CD4-positive, alpha-beta T cell (primary cell): ENCODE measurements around the gene PUM2. TPM values are rescaled to one million over a fixed set of nuclear protein-coding genes. Genes with fewer than 3 reads are reported as not detected.
A peak's percentile ranks its signal among the peaks of the same experiment; 100 is the strongest.
"Not testable (repeated sequence)": the region's sequence is repeated elsewhere in the genome, so short reads cannot be mapped to it uniquely, and the experiment has no call there.

ENCODE experiments used
- ATAC-seq: fragments of 200-7000 bp; cut with Tn5 transposase; one replicate; pipeline ENCODE4 v1.10.0; 2022; ENCODE audit warnings: mild to moderate bottlenecking; ENCODE audit not compliant: poor library complexity
- CTCF ChIA-PET: fragments of 350-600 bp; sonication (Branson Sonifier 250); formaldehyde crosslinking; loops from one replicate; lab custom pipeline; 2021; ENCODE audit warnings: antibody characterized with exemption, inconsistent platforms; lab: Charles Lee
- POLR2A ChIA-PET: fragments of 350-600 bp; sonication (Branson Sonifier 250); formaldehyde crosslinking; loops from one replicate; lab custom pipeline; 2021; ENCODE audit warnings: antibody characterized with exemption, inconsistent platforms; lab: Charles Lee
- DNase-seq, 14 experiments: peaks; one replicate each; pipeline ENCODE4 v3.0.0-alpha.2; 2013 to 2020; ENCODE audit warnings: mixed read lengths in 2 of 14
- H3K27ac ChIP-seq, 2 donors: one replicate each; pipeline versions ENCODE4 v1.5.1 to v1.7.0; 2013; ENCODE audit warnings: low read length in 2 of 2, low read depth in 1 of 2, mild to moderate bottlenecking in 1 of 2
- H3K27me3 ChIP-seq, 2 experiments: 1 replicate in 1 of 2; 2 replicates in 1 of 2; pipeline versions ENCODE4 v1.6.1 to v1.7.0; 2013; ENCODE audit warnings: low read length in 2 of 2, control low read depth in 1 of 2, mild to moderate bottlenecking in 1 of 2, moderate library complexity in 1 of 2; ENCODE audit not compliant: insufficient read depth in 2 of 2, control insufficient read depth in 1 of 2
- H3K36me3 ChIP-seq: one replicate; pipeline ENCODE4 v1.6.1; 2013; ENCODE audit warnings: low read length, control low read depth; ENCODE audit not compliant: insufficient read depth
- H3K4me1 ChIP-seq: one replicate; pipeline ENCODE4 v1.6.1; 2013; ENCODE audit warnings: low read length, control low read depth; ENCODE audit not compliant: insufficient read depth
- H3K4me3 ChIP-seq: one replicate; pipeline ENCODE4 v1.5.1; 2013; ENCODE audit warnings: mild to moderate bottlenecking, low read length, moderate library complexity
- H3K9me3 ChIP-seq, 2 experiments: 1 replicate in 1 of 2; 2 replicates in 1 of 2; pipeline versions ENCODE4 v1.6.1 to v1.7.0; 2013; ENCODE audit warnings: low read length in 2 of 2, mild to moderate bottlenecking in 2 of 2, control low read depth in 1 of 2, moderate library complexity in 1 of 2; ENCODE audit not compliant: control insufficient read depth in 1 of 2, insufficient read depth in 1 of 2
- H3K27ac Mint-ChIP-seq: one replicate; pipeline ENCODE4 v1.8.0; 2020; ENCODE audit warnings: mixed read lengths
- H3K27me3 Mint-ChIP-seq: one replicate; pipeline ENCODE4 v1.8.0; 2021; ENCODE audit warnings: mixed read lengths
- H3K36me3 Mint-ChIP-seq: one replicate; pipeline ENCODE4 v1.8.0; 2021; ENCODE audit warnings: low read depth, mixed read lengths
- H3K4me1 Mint-ChIP-seq: one replicate; pipeline ENCODE4 v1.8.0; 2021; ENCODE audit warnings: low read depth, mixed read lengths
- H3K4me3 Mint-ChIP-seq: one replicate; pipeline ENCODE4 v1.8.0; 2020; ENCODE audit warnings: mild to moderate bottlenecking, mixed read lengths
- H3K9me3 Mint-ChIP-seq: one replicate; pipeline ENCODE4 v1.8.0; 2020; ENCODE audit warnings: mixed read lengths
- CTCF ChIP-seq: fragments of 200-600 bp; IDR thresholded peaks from one replicate; pipeline ENCODE4 v1.8.0; 2022; ENCODE audit warnings: antibody characterized with exemption, mild to moderate bottlenecking
- intact Hi-C, 2 experiments: fragments of 100-400 bp; cut with DNase I in 1 of 2; cut with micrococcal nuclease in 1 of 2; formaldehyde crosslinking; loops; one replicate each; pipeline versions ENCODE4 v1.15.1 to v1.9.0; 2023 to 2025; cut with DNase I, micrococcal nuclease
- total RNA-seq, 174 experiments: library from RNA in 2 of 174; stranded (reverse) in 2 of 174; gene quantifications; one replicate each; pipeline ENCODE4 v1.2.3 and lab custom pipeline; 2021 to 2026

Gene PUM2
- total RNA-seq, 2 experiments from 2014 or later, result 94.9 to 95.4 TPM

GRCh38 chr2:20273042-20273441 lies 77.6 kb downstream of the PUM2 start:
- Histone ChIP-seq H3K4me1 (no peaks in the 10 kb centered on the region), H3K9me3 (no peaks in the 10 kb centered on the region), H3K27me3 (no peaks in the 10 kb centered on the region), H3K4me3 (no peak overlapping the region), H3K36me3 (peaks cover 22% of the 10 kb centered on the region), H3K27ac (no peak overlapping the region)
- H3K36me3 Mint-ChIP-seq, result peaks cover 63% of the 10 kb centered on the region
- H3K4me3 Mint-ChIP-seq, result no peak overlapping the region
- H3K27me3 Mint-ChIP-seq, result no peaks in the 10 kb centered on the region
- H3K9me3 Mint-ChIP-seq, result no peaks in the 10 kb centered on the region
- ChIA-PET CTCF (no interaction called here), POLR2A (no interaction called here)
- TF ChIP-seq CTCF, result no peak
- ATAC-seq, result no peak
- DNase-seq, result no peak
- intact Hi-C loops, result no loop called here
- H3K27ac Mint-ChIP-seq, result no peak overlapping the region
- H3K4me1 Mint-ChIP-seq, result peaks cover 15% of the 10 kb centered on the region

GRCh38 chr2:20268317-20268716 lies 82.3 kb downstream of the PUM2 start:
- H3K9me3 Mint-ChIP-seq, H3K27me3 ChIP-seq, POLR2A ChIA-PET, H3K27ac Mint-ChIP-seq, DNase-seq, H3K4me1 ChIP-seq, H3K27ac ChIP-seq, H3K4me3 Mint-ChIP-seq, H3K27me3 Mint-ChIP-seq, H3K4me3 ChIP-seq, H3K9me3 ChIP-seq, intact Hi-C loops, ATAC-seq: not testable (repeated sequence)
- Mint-ChIP-seq H3K4me1 (peaks cover 20% of the 10 kb centered on the region), H3K36me3 (peaks cover 70% of the 10 kb centered on the region)
- CTCF ChIA-PET, result interaction anchor here (1.7 kb wide), 1 partner anchor 23 kb away, joined by 3 read pairs; no protein-coding TSS in a partner anchor
- peaks cover 26% of the 10 kb centered on the region for H3K36me3 ChIP-seq

GRCh38 chr2:20267529-20267928 lies 83.1 kb downstream of the PUM2 start:
- Histone ChIP-seq H3K27ac (no peak overlapping the region), H3K36me3 (peaks cover 30% of the 10 kb centered on the region), H3K9me3 (no peaks in the 10 kb centered on the region), H3K4me1 (no peaks in the 10 kb centered on the region), H3K4me3 (no peak overlapping the region), H3K27me3 (no peaks in the 10 kb centered on the region)
- intact Hi-C loops, result no loop called here
- no peak for TF ChIP-seq CTCF
- ATAC-seq (no peak), DNase-seq (no peak)
- ChIA-PET CTCF (interaction anchor here (1.7 kb wide), 1 partner anchor 24 kb away, joined by 3 read pairs; no protein-coding TSS in a partner anchor), POLR2A (no interaction called here)
- Mint-ChIP-seq H3K36me3 (peaks cover 71% of the 10 kb centered on the region), H3K27ac (peak overlapping the region; percentile 39), H3K4me3 (no peak overlapping the region), H3K4me1 (peaks cover 16% of the 10 kb centered on the region), H3K9me3 (no peaks in the 10 kb centered on the region), H3K27me3 (no peaks in the 10 kb centered on the region)

- no peak for DNase-seq
- Histone ChIP-seq H3K36me3 (peaks cover 51% of the 10 kb centered on the region), H3K9me3 (no peaks in the 10 kb centered on the region), H3K27ac (no peak overlapping the region), H3K4me1 (no peaks in the 10 kb centered on the region), H3K4me3 (no peak overlapping the region), H3K27me3 (no peaks in the 10 kb centered on the region)
- POLR2A ChIA-PET, result no interaction called here
- intact Hi-C loops, result no loop called here
- Mint-ChIP-seq H3K4me3 (no peak overlapping the region), H3K9me3 (no peaks in the 10 kb centered on the region), H3K27me3 (no peaks in the 10 kb centered on the region), H3K4me1 (peaks cover 12% of the 10 kb centered on the region), H3K36me3 (peaks cover 77% of the 10 kb centered on the region), H3K27ac (peak overlapping the region; percentile 7)
- CTCF ChIA-PET, result interaction anchor here (0.6 kb wide), 1 partner anchor 1761 kb away, joined by 3 read pairs; no protein-coding TSS in a partner anchor
- no peak for TF ChIP-seq CTCF
- ATAC-seq, result no peak
Measured at GRCh38 chr2:20264629-20265028, 86.0 kb downstream of the PUM2 start.
